Measurements from ENCODE around the gene TOP3A. TPM values are rescaled to one million over a fixed set of nuclear protein-coding genes. Genes with fewer than 3 reads are reported as not detected.

The TOP3A gene
- total RNA-seq, 1 donor: 45.8 TPM

DNA sequence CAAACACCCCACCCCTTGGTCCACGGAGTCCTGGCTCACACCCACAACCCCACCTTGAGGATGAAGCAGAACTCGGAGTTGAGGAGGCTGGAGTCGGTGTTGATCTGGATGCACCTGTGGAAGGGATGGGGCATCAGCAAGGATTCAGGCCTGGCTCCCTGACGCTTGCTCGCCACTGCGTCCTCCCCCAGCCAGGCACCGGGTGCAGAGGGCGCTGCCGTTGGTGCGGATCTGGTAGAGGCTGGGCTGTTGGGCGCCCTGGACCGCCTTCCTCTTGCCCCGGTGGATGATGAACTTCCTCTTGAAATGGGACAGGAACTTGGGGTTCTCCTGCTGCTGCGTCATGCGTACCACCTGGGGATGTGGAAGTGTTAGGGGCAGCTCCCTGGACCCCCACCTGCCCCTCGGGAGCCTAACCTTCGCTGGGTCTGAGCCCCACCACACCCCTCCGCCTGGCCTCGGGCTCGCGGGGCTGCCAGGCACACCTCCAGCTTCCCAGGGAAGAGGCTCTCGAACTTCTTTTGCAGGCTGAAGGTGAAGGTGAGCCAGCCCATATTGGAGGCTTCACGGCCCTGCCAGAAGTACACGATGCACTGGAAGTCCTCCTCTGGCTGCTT, 68.6 kb downstream of the TOP3A start:
- no peak overlapping the region for H3K4me3 ChIP-seq (ENCODE audit: low read depth, low read length)
- TF ChIP-seq, protein P1, sequence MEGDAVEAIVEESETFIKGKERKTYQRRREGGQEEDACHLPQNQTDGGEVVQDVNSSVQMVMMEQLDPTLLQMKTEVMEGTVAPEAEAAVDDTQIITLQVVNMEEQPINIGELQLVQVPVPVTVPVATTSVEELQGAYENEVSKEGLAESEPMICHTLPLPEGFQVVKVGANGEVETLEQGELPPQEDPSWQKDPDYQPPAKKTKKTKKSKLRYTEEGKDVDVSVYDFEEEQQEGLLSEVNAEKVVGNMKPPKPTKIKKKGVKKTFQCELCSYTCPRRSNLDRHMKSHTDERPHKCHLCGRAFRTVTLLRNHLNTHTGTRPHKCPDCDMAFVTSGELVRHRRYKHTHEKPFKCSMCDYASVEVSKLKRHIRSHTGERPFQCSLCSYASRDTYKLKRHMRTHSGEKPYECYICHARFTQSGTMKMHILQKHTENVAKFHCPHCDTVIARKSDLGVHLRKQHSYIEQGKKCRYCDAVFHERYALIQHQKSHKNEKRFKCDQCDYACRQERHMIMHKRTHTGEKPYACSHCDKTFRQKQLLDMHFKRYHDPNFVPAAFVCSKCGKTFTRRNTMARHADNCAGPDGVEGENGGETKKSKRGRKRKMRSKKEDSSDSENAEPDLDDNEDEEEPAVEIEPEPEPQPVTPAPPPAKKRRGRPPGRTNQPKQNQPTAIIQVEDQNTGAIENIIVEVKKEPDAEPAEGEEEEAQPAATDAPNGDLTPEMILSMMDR (IDR thresholded peaks at IDR 0.05; ENCODE audit: insufficient read depth, low read depth, low read length): no peak
- no peak for DNase-seq (ENCODE audit: low read depth)

DNA sequence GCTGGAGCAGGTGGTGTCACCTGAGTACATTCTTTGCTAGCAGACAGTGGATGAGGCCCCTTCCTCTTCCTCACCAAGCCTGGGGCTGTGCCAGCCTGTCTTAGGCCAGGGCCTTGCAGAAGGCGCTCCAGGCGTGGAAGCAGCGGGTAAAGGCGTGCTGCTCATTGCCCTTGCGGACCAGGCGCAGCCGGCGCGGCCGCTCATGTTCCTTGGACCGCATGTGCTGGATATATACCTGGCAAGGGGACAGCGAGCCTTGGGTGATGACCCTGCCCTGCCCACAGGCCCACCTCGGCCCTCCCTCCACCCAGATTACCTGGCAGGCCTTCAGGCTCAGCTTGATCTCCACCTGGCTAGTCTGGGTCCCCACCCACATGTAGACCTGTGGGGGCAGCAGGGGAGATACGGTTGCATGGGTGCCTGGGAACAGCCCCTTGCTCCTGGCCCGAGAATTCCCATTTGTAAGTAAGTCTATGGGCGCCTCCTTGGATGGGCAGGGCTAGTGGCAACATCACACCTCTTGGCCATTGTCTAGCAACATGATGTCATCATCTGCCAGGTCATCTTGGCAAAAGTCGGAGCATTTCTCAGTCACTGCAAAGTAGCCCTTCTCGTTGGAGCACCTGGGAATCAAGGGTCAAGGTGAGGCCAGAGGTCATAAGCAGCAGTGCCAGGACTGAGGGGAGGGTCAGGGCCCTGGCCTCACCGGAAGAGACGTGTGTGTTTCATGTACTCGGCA, 69.6 kb downstream of the TOP3A start:
- DNase-seq (ENCODE audit: low read depth): no peak
- no peak overlapping the region for H3K4me3 ChIP-seq (ENCODE audit: low read depth, low read length)
- TF ChIP-seq, protein P1 (IDR thresholded peaks at IDR 0.05; ENCODE audit: insufficient read depth, low read depth, low read length): no peak

DNA sequence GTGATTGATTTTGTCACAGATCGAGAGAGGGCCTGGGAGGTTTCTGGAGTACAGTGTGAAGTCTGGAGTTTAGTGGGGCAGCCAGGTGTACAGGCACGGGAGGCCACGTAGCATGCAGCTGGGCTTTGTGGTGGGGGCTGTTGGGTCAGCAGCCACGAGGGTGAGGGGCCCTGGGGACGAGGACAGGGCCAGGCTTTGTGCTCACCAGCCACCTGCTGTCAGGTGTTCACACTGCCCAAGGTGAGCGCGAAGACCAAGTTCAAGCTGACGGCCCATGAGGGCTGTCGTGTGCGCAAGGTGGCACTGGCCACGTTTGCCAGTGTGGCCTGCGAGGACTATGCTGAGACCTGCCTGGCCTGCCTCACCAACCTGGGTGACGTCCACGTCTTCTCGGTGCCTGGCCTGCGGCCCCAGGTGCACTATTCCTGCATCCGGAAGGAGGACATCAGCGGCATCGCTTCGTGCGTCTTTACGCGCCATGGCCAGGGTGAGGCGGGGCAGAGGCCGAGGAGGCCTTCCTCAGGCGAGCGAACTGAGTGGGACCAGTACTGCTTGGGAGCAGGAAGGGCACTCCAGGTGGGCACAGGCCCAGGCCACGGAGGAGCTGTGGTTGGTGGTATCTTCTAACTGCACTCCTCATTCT, 73.4 kb downstream of the TOP3A start:
- no peak for DNase-seq (ENCODE audit: low read depth)
- TF ChIP-seq, protein P1 (IDR thresholded peaks at IDR 0.05; ENCODE audit: insufficient read depth, low read depth, low read length): no peak
- H3K4me3 ChIP-seq (ENCODE audit: low read depth, low read length): no peak overlapping the region

GRCh38 chr17:18240449-18240848, 74.3 kb downstream of the TOP3A start:
- TF ChIP-seq, protein P1 (IDR thresholded peaks at IDR 0.05; ENCODE audit: insufficient read depth, low read depth, low read length): no peak

GRCh38 chr17:18238299-18238698, 76.5 kb downstream of the TOP3A start:
- no peak for DNase-seq (ENCODE audit: low read depth)
- no peak overlapping the region for H3K4me3 ChIP-seq (ENCODE audit: low read depth, low read length)
- TF ChIP-seq, protein P1 (IDR thresholded peaks at IDR 0.05; ENCODE audit: insufficient read depth, low read depth, low read length): no peak

More at GRCh38 chr17:18240449-18240848, 74.3 kb downstream of the TOP3A start:
- no peak overlapping the region for H3K4me3 ChIP-seq (ENCODE audit: low read depth, low read length)
- DNase-seq (ENCODE audit: low read depth): no peak

DNA sequence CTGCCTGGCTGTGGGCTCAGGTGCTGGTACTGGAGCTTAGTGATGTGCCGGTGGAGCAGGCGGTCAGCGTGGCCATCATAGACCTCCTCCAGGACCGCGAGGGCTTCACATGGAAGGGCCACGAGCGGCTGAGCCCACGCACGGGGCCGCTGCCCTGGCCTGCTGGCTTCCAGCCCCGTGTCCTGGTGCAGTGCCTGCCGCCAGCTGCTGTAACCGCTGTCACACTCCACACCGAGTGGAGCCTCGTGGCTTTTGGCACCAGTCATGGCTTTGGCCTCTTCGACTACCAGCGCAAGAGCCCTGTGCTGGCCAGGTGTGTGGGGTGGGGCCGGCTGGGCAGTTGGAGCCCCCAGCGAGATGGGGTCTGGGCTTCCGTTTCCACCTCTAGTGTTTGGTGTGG, 77.3 kb downstream of the TOP3A start:
- no peak overlapping the region for H3K4me3 ChIP-seq (ENCODE audit: low read depth, low read length)
- no peak for DNase-seq (ENCODE audit: low read depth)
- TF ChIP-seq, protein P1 (IDR thresholded peaks at IDR 0.05; ENCODE audit: insufficient read depth, low read depth, low read length): no peak
